Measurements from ENCODE around the gene COL19A1. TPM values are rescaled to one million over a fixed set of nuclear protein-coding genes. Genes with fewer than 3 reads are reported as not detected.

COL19A1 gene
- total RNA-seq, 2 experiments from 2014 or later, result 0.03 TPM; not detected in 1

GRCh38 chr6:69883551-69883950 lies 17.2 kb downstream of the COL19A1 start:
- POLR2A ChIA-PET, result interaction anchor here (1.0 kb wide), 1 partner anchor 10 kb away, joined by 3 read pairs; no protein-coding TSS in a partner anchor
- Histone ChIP-seq H3K79me2 (ENCODE audit: insufficient read depth, low read depth, low read length) (no peaks in the 10 kb centered on the region), H3K4me3 (ENCODE audit: low read depth, low read length, poor library complexity, severe bottlenecking) (no peak overlapping the region), H4K20me1 (ENCODE audit: insufficient read depth, low read length) (no peaks in the 10 kb centered on the region), H3K4me1 (ENCODE audit: insufficient read depth, low read length, poor library complexity, severe bottlenecking) (peaks cover 25% of the 10 kb centered on the region), H3K36me3 (ENCODE audit: insufficient read depth, low read length) (no peaks in the 10 kb centered on the region), H3K4me2 (ENCODE audit: low read length) (no peak overlapping the region), H3K9me3 (ENCODE audit: low read length) (no peaks in the 10 kb centered on the region), H3K27ac (ENCODE audit: low read depth, low read length, poor library complexity, severe bottlenecking) (no peak overlapping the region), H3K9me2 (ENCODE audit: insufficient read depth, low read length) (no peaks in the 10 kb centered on the region), H2AFZ (ENCODE audit: low read length) (no peak overlapping the region)
- intact Hi-C loops (cut with micrococcal nuclease; ENCODE audit: unreplicated experiment), result loop anchor here (5.0 kb wide), 1 partner anchor 529 kb away; the partner anchor contains the start of gene FAM135A
- TF ChIP-seq EZH2phosphoT487 (IDR thresholded peaks at IDR 0.05; ENCODE audit: borderline replicate concordance, low read depth, low read length), result no peak
- no peak for TF ChIP-seq CTCF (conservative IDR thresholded peaks at IDR 0.05; ENCODE audit: low read length)
- no TSS peak for BruUV-seq (replicated peaks)
- DNase-seq (ENCODE audit: low spot score), result no peak
- CTCF ChIA-PET (ENCODE audit: unreplicated experiment), result no interaction called here

- POLR2A ChIA-PET, result no interaction called here
- Histone ChIP-seq H4K20me1 (ENCODE audit: insufficient read depth, low read length) (no peaks in the 10 kb centered on the region), H3K4me3 (ENCODE audit: low read depth, low read length, poor library complexity, severe bottlenecking) (no peak overlapping the region), H3K27ac (ENCODE audit: low read depth, low read length, poor library complexity, severe bottlenecking) (no peak overlapping the region), H2AFZ (ENCODE audit: low read length) (no peak overlapping the region), H3K4me2 (ENCODE audit: low read length) (no peak overlapping the region), H3K9me3 (ENCODE audit: low read length) (no peaks in the 10 kb centered on the region), H3K4me1 (ENCODE audit: insufficient read depth, low read length, poor library complexity, severe bottlenecking) (peaks cover 25% of the 10 kb centered on the region), H3K9me2 (ENCODE audit: insufficient read depth, low read length) (no peaks in the 10 kb centered on the region), H3K36me3 (ENCODE audit: insufficient read depth, low read length) (no peaks in the 10 kb centered on the region), H3K79me2 (ENCODE audit: insufficient read depth, low read depth, low read length) (no peaks in the 10 kb centered on the region)
- no TSS peak for BruUV-seq (replicated peaks)
- CTCF ChIA-PET (ENCODE audit: unreplicated experiment), result no interaction called here
- TF ChIP-seq CTCF (conservative IDR thresholded peaks at IDR 0.05; ENCODE audit: low read length), result no peak
- no peak for TF ChIP-seq EZH2phosphoT487 (IDR thresholded peaks at IDR 0.05; ENCODE audit: borderline replicate concordance, low read depth, low read length)
- intact Hi-C loops (cut with micrococcal nuclease; ENCODE audit: unreplicated experiment), result loop anchor here (5.0 kb wide), 1 partner anchor 528 kb away; the partner anchor contains the start of gene FAM135A
- DNase-seq (ENCODE audit: low spot score), result no peak
These were observed 17.9 kb downstream of the COL19A1 start for GRCh38 chr6:69884231-69884630.

- no peak for DNase-seq (ENCODE audit: low spot score)
- H3K4me3 ChIP-seq (ENCODE audit: low read depth, low read length, poor library complexity, severe bottlenecking), result no peak overlapping the region
- ChIA-PET CTCF (ENCODE audit: unreplicated experiment) (no interaction called here), POLR2A (interaction anchor here (0.6 to 0.7 kb wide), 2 partner anchors 214 to 1689 kb away, joined by 3 read pairs; no protein-coding TSS in a partner anchor)
- intact Hi-C loops (cut with micrococcal nuclease; ENCODE audit: unreplicated experiment), result no loop called here
- H3K9me2 ChIP-seq (ENCODE audit: insufficient read depth, low read length), result no peaks in the 10 kb centered on the region
- peaks cover 6% of the 10 kb centered on the region for H3K4me1 ChIP-seq (ENCODE audit: insufficient read depth, low read length, poor library complexity, severe bottlenecking)
- no peak for TF ChIP-seq CTCF (conservative IDR thresholded peaks at IDR 0.05; ENCODE audit: low read length)
- TF ChIP-seq EZH2phosphoT487 (IDR thresholded peaks at IDR 0.05; ENCODE audit: borderline replicate concordance, low read depth, low read length), result no peak
- no peak overlapping the region for H3K27ac ChIP-seq (ENCODE audit: low read depth, low read length, poor library complexity, severe bottlenecking)
- H3K36me3 ChIP-seq (ENCODE audit: insufficient read depth, low read length), result no peaks in the 10 kb centered on the region
- no peaks in the 10 kb centered on the region for H4K20me1 ChIP-seq (ENCODE audit: insufficient read depth, low read length)
- no TSS peak for BruUV-seq (replicated peaks)
- no peak overlapping the region for H2AFZ ChIP-seq (ENCODE audit: low read length)
- H3K4me2 ChIP-seq (ENCODE audit: low read length), result no peak overlapping the region
- no peaks in the 10 kb centered on the region for H3K9me3 ChIP-seq (ENCODE audit: low read length)
- no peaks in the 10 kb centered on the region for H3K79me2 ChIP-seq (ENCODE audit: insufficient read depth, low read depth, low read length)
These were observed 20.7 kb downstream of the COL19A1 start for GRCh38 chr6:69887026-69887425.
